ENCODE results near the gene BOD1.

The BOD1 gene

GRCh38 chr5:173573126-173573960 lies 43.1 kb downstream of the BOD1 start:
- DNase-seq: no peak

- no peak for DNase-seq
Measured at GRCh38 chr5:173572431-173573125, 43.9 kb downstream of the BOD1 start.

- DNase-seq: no peak
Measured at GRCh38 chr5:173570321-173571090, 45.9 kb downstream of the BOD1 start.

DNA sequence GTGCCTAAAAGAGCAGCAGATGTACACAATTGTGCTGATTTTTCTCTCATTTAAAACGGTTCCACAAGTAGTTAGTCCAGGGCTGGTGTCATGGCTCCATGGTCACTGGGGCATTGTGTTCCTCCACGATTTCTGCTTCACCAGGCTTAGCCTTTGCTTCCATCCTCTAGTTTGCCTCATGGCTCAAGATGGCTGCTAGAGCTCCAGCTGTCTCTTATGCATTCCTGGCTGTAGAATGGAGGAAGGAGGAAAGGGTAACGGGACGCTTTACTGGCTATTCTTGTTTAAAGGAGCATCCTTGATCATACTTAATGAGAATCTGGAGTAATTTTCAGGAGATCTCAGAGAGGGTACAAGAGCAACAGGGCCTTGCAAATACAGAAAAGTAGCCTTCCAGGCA lies 47.7 kb downstream of the BOD1 start:
- no peak for DNase-seq

- no peak for DNase-seq
Measured at GRCh38 chr5:173568128-173568527, 48.3 kb downstream of the BOD1 start.

GRCh38 chr5:173567548-173567947 lies 48.9 kb downstream of the BOD1 start:
- DNase-seq: no peak

GRCh38 chr5:173565491-173566072 lies 50.9 kb downstream of the BOD1 start:
- DNase-seq: no peak

GRCh38 chr5:173564106-173564505 lies 52.3 kb downstream of the BOD1 start:
- DNase-seq: no peak

- no peak for DNase-seq
Measured at GRCh38 chr5:173563246-173563645, 53.2 kb downstream of the BOD1 start.

GRCh38 chr5:173562451-173562850 lies 54.0 kb downstream of the BOD1 start:
- DNase-seq: no peak
